ENCODE data around the gene METRNL.

GRCh38 chr17:83100220-83100852 is 20.9 kb downstream of the METRNL start:
- TF ChIP-seq CTCF (IDR thresholded peaks at IDR 0.05; ENCODE audit: low read depth, low read length) (no peak), EZH2phosphoT487 (IDR thresholded peaks at IDR 0.05; ENCODE audit: low read depth) (no peak)
